Astrocyte of the spinal cord (primary cell): ENCODE measurements around the gene DGKH.
A peak's percentile ranks its signal among the peaks of the same experiment; 100 is the strongest.

ENCODE experiments used
- DNase-seq: peaks from one replicate; pipeline ENCODE4 v3.0.0; 2011; ENCODE audit warnings: low read depth, low spot score
- H3K4me3 ChIP-seq: 2 replicates; pipeline ENCODE4 v1.5.1; 2011; ENCODE audit warnings: low read depth, mild to moderate bottlenecking, low read length, moderate library complexity
- in situ Hi-C: cut with HindIII; loops from 2 replicates; pipeline ENCODE4 v1.10.0; 2017; ENCODE audit warnings: low sequenced_read_pairs
- TF ChIP-seq, protein P1 (sequence below): IDR thresholded peaks from 2 replicates; pipeline ENCODE4 v1.5.1; 2012; ENCODE audit warnings: low read depth, mild to moderate bottlenecking, low read length, inconsistent platforms

DGKH gene

DNA sequence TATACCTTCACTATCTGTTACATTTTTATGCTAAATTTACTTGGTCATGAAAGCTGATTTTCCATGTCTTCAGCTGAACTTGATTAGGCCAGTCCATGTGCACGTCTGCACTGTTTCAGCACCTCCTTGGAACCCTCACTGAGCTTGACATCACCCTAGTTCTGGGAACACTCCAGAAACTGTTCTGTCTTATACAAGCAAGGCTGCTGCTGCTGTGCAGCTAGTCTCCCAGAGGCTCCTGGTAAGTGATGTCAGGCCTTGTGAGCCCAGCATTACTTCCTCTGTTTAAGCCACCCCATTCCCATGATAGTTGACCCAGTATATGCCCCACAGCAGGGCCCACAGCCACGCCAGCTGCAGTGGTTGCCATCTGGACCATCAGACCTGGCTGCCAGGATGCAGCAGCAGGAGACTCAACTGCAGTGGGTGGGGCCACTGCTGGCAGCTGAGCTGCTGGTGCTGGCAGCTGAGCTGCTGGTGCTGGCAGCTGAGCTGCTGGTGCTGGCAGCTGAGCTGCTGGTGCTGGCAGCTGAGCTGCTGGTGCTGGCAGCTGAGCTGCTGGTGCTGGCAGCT lies 133.0 kb downstream of the DGKH start:
- DNase-seq: no peak
- in situ Hi-C loops: no loop called here
- TF ChIP-seq, protein P1, sequence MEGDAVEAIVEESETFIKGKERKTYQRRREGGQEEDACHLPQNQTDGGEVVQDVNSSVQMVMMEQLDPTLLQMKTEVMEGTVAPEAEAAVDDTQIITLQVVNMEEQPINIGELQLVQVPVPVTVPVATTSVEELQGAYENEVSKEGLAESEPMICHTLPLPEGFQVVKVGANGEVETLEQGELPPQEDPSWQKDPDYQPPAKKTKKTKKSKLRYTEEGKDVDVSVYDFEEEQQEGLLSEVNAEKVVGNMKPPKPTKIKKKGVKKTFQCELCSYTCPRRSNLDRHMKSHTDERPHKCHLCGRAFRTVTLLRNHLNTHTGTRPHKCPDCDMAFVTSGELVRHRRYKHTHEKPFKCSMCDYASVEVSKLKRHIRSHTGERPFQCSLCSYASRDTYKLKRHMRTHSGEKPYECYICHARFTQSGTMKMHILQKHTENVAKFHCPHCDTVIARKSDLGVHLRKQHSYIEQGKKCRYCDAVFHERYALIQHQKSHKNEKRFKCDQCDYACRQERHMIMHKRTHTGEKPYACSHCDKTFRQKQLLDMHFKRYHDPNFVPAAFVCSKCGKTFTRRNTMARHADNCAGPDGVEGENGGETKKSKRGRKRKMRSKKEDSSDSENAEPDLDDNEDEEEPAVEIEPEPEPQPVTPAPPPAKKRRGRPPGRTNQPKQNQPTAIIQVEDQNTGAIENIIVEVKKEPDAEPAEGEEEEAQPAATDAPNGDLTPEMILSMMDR: no peak
- no peak overlapping the region for H3K4me3 ChIP-seq

DNA sequence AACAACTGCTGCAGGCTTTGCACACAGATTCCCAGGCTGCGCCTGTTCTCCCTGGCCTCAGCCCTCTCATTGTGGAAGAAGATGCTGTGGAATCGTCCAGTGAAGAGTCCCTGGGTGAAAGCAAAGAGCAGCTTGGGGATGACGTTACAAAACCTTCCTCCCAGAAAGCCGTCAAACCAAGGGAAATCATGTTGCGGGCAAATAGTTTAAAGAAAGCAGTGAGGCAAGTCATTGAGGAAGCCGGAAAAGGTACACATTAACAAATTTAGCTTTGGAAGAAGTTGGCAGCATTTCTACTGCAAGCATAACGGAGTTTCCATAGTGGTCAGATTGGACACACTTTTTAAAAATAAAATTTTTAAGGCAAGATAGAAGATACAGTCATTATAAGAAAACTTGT lies 140.6 kb downstream of the DGKH start:
- TF ChIP-seq, protein P1: no peak
- no peak overlapping the region for H3K4me3 ChIP-seq
- DNase-seq: no peak
- in situ Hi-C loops: no loop called here

DNA sequence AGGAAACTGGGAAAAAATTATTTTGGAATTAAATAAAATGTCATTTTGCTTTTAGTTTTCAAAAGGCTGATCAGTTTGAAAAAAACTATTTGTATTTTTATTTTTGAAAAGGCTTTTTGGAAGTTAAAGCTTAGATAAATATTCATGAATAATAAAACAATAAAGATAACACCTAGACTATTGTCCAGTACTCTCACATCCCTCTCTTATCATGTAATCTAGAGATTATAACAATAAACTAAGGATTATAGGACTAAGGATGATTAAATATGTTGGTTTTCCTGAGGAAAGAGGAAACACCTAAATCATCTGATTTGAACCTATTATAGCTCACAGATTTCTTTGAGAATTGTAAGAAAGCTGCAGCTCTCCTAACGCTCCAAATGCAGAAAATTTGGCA lies 142.1 kb downstream of the DGKH start:
- in situ Hi-C loops: no loop called here
- TF ChIP-seq, protein P1: no peak
- no peak for DNase-seq
- H3K4me3 ChIP-seq: no peak overlapping the region

DNA sequence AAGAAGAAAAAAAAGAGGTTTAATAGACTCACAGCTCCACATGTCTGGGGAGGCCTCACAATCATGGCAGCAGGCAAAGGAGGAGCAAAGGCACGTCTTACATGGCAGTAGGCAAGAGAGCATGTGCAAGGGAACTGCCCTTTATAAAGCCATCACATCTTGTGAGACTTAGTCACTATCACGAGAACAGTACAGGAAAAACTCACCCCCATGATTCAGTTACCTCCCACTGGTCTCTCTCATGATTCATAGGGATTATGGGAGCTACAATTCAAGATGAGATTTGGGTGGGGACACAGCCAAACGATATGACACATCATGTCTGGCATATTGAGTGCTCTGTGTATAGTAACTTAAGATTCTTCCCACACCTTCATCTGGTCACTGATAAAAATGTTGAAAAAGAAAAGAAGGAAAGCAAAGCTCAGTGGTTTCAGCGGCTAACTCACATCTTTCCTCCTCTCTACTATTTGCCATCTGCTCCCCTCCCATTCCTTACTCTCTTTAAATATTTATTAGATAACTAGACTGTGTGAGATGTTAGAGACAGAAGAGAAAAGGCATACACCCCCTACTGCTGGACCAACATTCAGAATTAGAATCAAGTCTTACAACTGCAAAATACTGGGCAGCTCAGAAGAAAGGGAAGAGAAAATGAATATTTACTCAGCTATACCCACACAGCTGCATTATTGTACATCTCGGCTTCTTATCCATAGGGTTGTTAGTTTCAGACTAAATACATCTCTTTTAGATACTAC lies 163.4 kb downstream of the DGKH start:
- no peak overlapping the region for H3K4me3 ChIP-seq
- peak; percentile 26 for DNase-seq
- TF ChIP-seq, protein P1: no peak
- in situ Hi-C loops: no loop called here

DNA sequence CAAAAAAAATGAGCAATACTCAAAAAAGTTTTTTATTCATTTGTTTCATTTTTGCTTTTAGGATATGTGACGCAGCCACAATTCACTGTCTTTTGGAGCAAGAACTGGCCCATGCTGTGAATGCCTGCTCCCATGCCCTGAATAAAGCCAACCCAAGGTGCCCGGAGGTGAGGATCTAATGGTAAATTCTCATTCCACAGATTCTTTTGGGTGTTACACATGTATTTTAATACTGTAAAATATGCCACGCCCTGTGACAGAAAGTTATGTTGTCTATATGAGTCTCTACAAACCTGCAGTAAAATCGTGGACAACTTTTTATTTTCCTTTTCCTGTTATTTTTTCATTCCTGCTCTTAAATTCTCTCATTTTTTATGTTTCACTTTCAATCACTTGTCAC lies 166.0 kb downstream of the DGKH start:
- no peak overlapping the region for H3K4me3 ChIP-seq
- no peak for DNase-seq
- in situ Hi-C loops: no loop called here
- TF ChIP-seq, protein P1: no peak

DNA sequence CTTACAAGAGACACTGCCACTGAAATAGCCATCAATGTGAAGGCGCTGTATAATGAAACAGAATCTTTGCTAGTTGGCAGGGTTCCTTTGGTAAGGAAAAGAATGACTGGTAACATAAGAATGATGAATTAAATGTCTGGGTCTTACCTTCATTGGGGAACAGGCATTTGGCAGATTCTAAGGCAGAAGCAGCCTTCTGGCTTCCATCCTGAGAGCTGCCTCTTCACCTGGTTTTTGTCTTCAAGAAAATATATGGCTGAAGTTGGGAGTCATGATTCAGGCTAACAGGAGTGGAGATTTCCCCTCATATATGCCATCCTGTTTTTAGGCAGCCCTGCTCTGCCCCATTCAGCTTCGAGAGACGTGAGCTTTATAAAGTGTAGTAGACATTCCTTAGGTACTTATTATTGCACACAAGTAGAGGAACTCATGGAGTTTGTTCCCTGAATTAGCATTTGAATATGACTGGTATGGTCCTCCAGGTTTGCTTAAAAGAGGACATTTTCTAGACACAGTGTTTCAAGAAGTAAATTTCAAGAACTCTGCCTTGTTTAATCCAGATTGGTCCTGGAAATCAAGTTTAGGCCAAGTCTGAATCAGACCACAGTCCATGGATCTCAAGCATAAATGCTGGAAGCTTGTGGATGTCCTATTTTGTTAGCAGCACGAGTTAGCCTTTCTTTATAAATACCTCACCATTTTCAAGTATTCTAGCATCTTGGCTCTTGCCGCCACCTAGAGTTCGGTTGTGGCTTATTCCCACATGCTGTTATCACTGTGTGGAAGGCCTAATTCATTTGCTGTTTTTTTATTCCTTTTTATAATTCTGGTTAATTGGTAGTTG lies 167.4 kb downstream of the DGKH start:
- DNase-seq: peak; percentile 60
- no peak overlapping the region for H3K4me3 ChIP-seq
- TF ChIP-seq, protein P1: peak; percentile 67
- in situ Hi-C loops: no loop called here
